ENCODE results near the gene LARGE1.
"Not testable (repeated sequence)": the region's sequence is repeated elsewhere in the genome, so short reads cannot be mapped to it uniquely, and the experiment has no call there.

The LARGE1 gene

DNA sequence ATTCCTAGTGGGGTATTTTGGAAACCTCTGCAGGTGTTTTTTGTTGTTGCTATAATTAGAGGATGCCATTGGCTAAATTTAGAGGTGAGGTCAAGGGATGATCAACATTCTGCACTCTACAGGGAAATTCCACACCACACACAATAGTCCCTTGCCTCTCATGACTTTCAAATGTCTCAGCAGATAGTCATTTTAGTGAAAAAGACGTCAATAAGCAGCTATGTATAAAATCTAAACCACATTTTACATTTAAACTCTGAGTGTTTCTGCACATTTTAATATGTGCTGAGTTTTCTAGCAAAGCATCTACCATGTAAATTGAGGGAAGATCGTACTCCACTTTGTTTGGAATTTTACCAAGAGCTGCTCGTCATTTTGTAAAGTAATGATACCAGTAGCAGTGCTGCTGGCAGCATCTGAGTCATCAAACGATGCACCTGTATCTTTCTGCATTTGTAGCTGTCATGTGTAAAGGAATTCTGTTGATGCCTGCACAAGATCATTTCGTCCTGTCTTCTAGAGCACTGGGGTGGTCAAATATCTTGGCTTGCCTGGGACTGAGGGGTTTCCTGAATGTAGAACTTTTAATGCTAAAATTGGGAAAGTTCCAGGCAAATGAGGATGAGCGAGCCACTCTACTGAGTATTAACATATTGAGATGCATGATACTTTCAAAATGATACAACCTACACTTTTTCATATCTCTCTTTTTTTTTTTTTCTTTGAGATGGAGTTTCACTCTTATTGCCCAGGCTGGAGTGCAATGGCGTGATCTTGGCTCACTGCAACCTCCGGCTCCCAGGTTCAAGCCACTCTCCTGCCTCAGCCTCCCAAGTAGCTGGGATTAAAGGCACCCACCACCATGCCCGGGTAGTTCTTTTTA is 447.6 kb downstream of the LARGE1 start:
- DNase-seq (ENCODE audit: low spot score): no peak

DNA sequence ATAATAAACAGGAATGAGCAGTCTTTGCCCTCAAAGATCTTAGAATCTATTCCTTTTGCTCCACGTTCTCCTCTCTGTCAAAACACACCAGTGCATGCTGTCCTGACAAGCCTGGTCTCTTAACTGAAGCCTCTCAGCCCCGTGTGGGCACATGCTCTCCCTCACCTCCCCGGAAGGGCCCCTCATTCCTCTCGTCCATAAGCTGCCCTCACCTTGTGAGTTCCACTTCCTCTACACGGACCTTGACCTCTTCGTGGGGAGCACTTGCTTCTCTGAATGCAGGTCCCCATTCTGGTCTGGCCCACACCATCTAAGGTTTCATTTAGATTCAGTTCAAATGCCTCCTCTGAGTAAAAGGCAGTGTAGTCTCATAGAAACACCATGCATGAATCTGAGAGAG is 449.8 kb downstream of the LARGE1 start:
- DNase-seq (ENCODE audit: low spot score): no peak

DNA sequence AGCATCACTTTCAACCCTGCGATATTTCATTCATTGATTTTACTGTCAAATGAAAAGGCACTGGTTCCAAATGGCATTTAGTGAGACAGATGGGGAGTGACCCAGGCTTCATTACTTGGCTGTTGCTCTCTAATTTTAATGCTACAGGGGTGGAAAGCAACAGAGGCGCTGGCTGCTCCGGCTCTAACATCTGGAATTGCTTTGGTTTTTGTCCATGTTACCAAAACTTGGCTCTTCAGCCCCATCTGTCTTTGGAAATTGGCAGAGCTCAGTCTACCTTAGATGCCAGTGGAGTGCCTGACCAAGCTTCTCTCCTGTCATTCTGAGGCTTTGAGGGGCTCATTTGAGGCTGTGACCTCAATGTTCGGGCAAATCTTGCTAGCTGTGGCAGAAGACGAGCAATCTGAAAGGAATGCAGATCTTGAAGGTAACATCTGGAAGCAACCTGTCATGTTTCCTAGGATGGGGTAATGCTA is 452.6 kb downstream of the LARGE1 start:
- DNase-seq (ENCODE audit: low spot score): no peak

- no peak for DNase-seq (ENCODE audit: low spot score)
Measured at GRCh38 chr22:33467080-33467479, 453.2 kb downstream of the LARGE1 start.

- no peak for DNase-seq (ENCODE audit: low spot score)
Measured at GRCh38 chr22:33465554-33465953, 454.7 kb downstream of the LARGE1 start.

DNA sequence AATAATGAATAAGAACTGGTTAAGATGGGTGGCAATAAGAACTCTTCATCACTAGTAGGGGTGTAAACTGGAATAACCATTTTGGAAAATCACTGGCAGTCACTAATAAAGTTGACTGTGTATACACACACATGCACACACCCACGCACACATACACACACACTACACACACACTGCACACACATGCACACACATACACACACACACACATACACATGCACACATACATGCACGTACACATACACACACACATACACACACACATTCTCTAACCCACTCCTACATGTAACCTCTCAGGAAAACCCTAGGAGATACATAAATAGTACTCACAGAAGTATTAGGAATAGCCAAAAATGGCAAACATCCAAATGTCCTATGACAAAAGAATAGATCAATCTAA is 455.6 kb downstream of the LARGE1 start:
- no peak for DNase-seq (ENCODE audit: low spot score)

GRCh38 chr22:33461698-33462434 is 458.4 kb downstream of the LARGE1 start:
- no peak for DNase-seq (ENCODE audit: low spot score)

DNA sequence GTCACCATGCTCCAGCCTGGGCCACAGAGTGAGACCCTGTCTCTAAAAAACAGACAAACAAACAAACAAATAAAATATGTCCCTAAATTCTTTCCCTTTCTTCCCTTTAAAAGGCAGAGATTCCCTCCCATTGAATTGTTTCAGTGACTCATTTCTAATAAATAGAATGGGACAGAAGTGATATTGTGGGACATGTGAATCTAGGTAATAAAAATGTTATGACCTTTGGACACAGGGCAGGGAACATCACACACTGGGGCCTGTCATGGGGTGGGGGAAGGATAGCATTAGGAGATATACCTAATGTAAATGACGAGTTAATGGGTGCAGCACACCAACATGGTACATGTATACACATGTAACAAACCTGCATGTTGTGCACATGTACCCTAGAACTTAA is 459.0 kb downstream of the LARGE1 start:
- not testable (repeated sequence) for DNase-seq (ENCODE audit: low spot score)

GRCh38 chr22:33459137-33459536 is 461.1 kb downstream of the LARGE1 start:
- no peak for DNase-seq (ENCODE audit: low spot score)

GRCh38 chr22:33456511-33456910 is 463.8 kb downstream of the LARGE1 start:
- DNase-seq (ENCODE audit: low spot score): no peak

DNA sequence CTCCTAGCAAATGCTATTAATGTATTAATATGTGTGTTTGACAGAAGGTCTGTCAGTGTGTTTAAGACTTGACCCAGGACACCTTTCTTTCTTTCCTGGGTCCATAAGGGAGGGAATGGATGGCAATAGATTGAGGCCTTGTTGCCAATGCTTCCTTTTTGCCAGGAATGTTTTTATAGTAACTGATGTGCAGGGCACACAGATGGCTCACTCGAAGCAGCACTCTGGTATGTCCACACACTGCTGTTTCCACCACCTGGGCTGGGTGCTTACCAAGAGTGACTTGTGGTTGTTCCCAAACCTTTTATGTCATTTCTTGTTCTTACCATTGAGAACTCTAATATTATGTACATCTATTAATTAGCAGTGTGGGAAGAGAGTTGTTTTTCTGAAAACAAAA is 465.2 kb downstream of the LARGE1 start:
- DNase-seq (ENCODE audit: low spot score): no peak

GRCh38 chr22:33451866-33452469 is 468.3 kb downstream of the LARGE1 start:
- DNase-seq (ENCODE audit: low spot score): no peak

DNA sequence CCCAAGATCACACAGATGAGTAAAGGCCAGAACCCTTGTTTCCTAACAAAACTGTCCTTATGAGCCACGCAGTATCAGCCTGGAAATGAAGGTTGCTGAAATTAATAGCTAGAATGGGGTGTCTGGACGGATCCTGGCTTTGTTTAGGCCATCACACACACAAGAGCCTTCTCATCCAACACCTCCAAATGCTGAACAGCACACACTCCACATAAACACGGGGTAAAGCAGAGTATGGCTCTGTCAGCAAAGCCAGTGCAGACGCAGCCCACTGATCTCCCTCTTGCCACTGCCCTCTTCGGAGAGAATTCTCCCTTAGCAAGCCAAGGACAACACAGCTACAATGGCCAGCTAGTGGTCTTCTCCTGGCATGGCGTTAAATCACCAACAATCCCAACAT is 469.5 kb downstream of the LARGE1 start:
- no peak for DNase-seq (ENCODE audit: low spot score)

DNA sequence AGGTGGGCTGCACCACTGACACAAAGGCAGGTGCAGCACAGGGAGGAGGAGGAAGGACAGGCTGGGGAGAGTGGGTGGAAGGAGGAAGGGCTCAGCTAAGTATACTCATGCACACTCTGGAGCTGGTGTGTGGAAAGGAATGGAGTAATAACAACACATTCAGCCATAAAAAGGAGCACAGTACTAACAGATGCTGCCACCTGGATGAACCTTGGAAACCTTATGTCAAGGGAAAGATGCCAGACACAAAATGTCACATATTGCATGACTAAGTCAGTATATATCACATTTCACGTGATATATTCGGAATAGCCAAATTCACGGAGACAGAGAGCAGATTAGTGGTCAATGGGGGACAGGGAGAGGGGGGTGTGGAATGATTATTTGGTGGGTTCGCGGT is 472.5 kb downstream of the LARGE1 start:
- DNase-seq (ENCODE audit: low spot score): no peak

GRCh38 chr22:33443683-33444082 is 476.6 kb downstream of the LARGE1 start:
- DNase-seq (ENCODE audit: low spot score): no peak

- no peak for DNase-seq (ENCODE audit: low spot score)
Measured at GRCh38 chr22:33440756-33441155, 479.5 kb downstream of the LARGE1 start.

DNA sequence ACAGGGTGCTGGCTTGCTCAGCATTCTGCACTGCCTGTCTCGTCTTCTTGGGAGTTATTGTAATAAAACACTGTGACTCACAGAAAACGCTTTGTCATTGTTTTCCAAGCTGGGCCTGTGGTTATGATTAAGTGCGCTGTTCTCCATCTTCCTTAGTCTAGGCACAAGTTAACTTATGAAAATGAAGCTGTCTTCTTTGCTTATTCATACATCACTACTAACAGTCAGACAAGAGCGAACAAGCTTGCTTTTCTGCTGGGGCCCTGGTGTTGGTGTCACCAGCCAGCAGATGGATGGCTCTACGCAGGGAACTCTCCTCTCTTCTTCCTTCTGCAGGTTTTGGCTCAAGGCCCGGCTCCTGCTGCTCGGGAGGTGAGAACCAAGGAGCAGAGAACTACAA is 482.0 kb downstream of the LARGE1 start:
- DNase-seq (ENCODE audit: low spot score): peak; percentile 78

DNA sequence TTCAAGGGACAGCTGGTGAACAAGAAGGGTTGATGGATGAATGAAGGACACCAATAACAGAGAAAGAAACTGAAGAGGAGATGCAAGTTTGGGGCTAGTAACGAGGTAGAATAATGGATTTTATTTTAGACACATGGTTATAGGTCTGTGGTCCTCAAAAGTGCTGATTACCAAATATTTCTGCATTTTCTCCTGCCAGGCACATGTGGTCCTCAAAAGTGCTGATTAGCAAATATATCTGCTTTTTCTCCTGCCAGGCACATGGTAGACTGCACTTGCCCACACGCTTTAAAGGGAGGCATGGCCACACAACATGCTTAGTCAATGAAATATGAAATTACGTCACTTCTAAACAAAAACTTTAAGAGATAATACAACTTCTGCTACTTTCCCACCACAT is 489.0 kb downstream of the LARGE1 start:
- no peak for DNase-seq (ENCODE audit: low spot score)

- DNase-seq (ENCODE audit: low spot score): no peak
Measured at GRCh38 chr22:33429281-33429680, 491.0 kb downstream of the LARGE1 start.

DNA sequence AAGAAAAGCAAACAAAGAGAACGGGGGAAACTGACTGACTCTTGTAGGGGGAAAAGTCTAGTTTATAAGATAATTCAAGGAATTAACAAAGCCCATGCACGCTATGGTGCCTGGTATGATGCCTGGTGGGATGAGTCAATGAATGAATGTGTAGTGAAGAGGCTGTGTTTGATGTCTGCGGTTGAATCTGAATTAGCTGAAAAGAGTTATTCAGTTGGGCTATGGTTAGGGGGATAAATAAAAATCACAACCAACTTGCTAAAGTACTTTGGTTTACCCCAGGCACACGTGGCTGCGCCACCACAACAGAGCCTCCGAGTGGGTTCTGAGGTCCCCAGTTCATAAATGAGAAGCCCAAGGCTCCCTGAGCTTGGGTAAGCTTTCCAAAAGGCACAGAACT is 492.8 kb downstream of the LARGE1 start:
- no peak for DNase-seq (ENCODE audit: low spot score)

DNA sequence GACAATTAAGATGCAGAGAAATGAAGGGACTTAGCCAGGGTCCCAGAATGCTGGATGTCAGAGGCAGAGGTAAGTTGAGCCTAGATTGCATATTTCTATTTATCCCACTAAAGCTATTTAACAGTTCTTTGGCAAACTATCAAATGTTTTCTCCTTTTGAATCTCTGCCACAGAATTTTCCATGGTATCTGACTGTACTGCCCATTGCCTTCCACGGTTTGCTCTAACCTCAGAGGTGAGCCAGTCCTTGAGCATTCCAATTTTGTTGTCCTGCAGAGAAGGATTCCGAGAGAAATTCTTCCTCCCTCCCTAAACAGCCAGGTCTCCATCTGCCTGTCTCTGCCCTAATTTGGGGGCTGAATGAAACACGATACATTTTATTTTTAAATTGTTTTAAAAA is 493.8 kb downstream of the LARGE1 start:
- DNase-seq (ENCODE audit: low spot score): no peak

- DNase-seq (ENCODE audit: low spot score): no peak
Measured at GRCh38 chr22:33421859-33422258, 498.4 kb downstream of the LARGE1 start.

DNA sequence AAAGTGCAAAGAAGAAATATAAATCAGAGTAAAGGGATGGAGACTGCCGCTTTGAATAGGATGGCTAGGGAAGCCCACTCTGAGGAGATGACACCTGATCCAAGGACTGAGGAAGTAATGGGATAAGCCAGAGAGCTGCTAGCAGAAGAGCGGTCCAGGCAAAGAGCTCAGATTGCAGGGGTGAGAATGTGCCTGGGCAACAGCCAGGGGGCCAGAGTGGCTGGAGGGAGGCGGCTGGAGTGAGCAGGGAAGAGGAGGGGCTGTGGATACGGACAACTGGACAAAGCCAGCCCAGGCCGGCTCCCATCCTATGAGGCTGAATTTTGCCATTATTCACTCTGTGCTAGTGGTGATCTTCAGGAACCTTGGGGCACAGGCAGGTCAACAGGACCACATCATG is 501.8 kb downstream of the LARGE1 start:
- no peak for DNase-seq (ENCODE audit: low spot score)
